HepG2 (cell line): ENCODE measurements around the gene RPGRIP1. TPM values are rescaled to one million over a fixed set of nuclear protein-coding genes. Genes with fewer than 3 reads are reported as not detected.
A peak's percentile ranks its signal among the peaks of the same experiment; 100 is the strongest.

ENCODE experiments used
- ATAC-seq: fragments of 200-7000 bp; cut with Tn5 transposase; 3 replicates; pipeline ENCODE4 v1.9.1; 2020; ENCODE audit warnings: mild to moderate bottlenecking, moderate library complexity
- BruUV-seq: library from RNA; stranded (reverse); fragments of 400-500 nt; replicated peaks from 2 replicates; lab custom pipeline; 2021; lab: Mats Ljungman, UMichigan
- CTCF ChIA-PET: fragments of 300-600 bp; formaldehyde crosslinking; extraction: SDS; loops from one replicate; lab custom pipeline; 2021; ENCODE audit warnings: low total read pairs, inconsistent platforms, low intra/inter-chr PET ratio; lab: Yijun Ruan, JAX
- POLR2A ChIA-PET: fragments of 350-600 bp; sonication (Branson Sonifier 250); formaldehyde crosslinking; loops from one replicate; lab custom pipeline; 2020; ENCODE audit warnings: antibody characterized with exemption, inconsistent platforms; lab: Yijun Ruan, JAX
- DNase-seq: peaks from one replicate; pipeline ENCODE4 v3.0.0-alpha.2; 2015; ENCODE audit warnings: low spot score
- FAIRE-seq: peaks from 3 replicates; lab custom pipeline; 2011; peaks lifted over from hg19 to GRCh38; lab: Jason Lieb, UNC
- H2AFZ ChIP-seq: one replicate; pipeline ENCODE4 v1.6.1; 2011; ENCODE audit warnings: low read length, inconsistent platforms
- H3K27ac ChIP-seq: fragments of 300-600 bp; 3 replicates; pipeline ENCODE4 v1.8.0; 2011; ENCODE audit warnings: mixed run types, mild to moderate bottlenecking, mixed read lengths, low read length, inconsistent platforms; ENCODE audit not compliant: insufficient read depth; ENCODE audit errors: extremely low read length
- H3K27me3 ChIP-seq, 2 experiments: fragments of 200-600 bp in 1 of 2; 2 replicates in 1 of 2; 3 replicates in 1 of 2; pipeline versions ENCODE4 v1.6.0 to v1.8.0; 2011; ENCODE audit warnings: low read length in 2 of 2, mild to moderate bottlenecking in 2 of 2, moderate library complexity in 2 of 2, inconsistent platforms in 1 of 2; ENCODE audit not compliant: insufficient read depth in 2 of 2, control insufficient read depth in 1 of 2
- H3K36me3 ChIP-seq, 2 experiments: fragments of 200-600 bp in 1 of 2; replicated peaks in 1 of 2; 2 replicates in 1 of 2; 3 replicates in 1 of 2; pipeline versions ENCODE4 v1.5.1 to v1.8.0; 2011; ENCODE audit warnings: low read length in 2 of 2, inconsistent platforms in 1 of 2; ENCODE audit not compliant: insufficient read depth in 2 of 2, control insufficient read depth in 1 of 2
- H3K4me1 ChIP-seq: 2 replicates; pipeline ENCODE4 v1.5.1; 2012; ENCODE audit warnings: low read length, inconsistent platforms; ENCODE audit not compliant: insufficient read depth
- H3K4me2 ChIP-seq: 2 replicates; pipeline ENCODE4 v1.6.0; 2011; ENCODE audit warnings: low read depth, low read length, inconsistent platforms
- H3K4me3 ChIP-seq, 3 experiments: fragments of 200-600 bp in 1 of 3; sonication (generic), shearing (Covaris generic) in 1 of 3; replicated peaks in 1 of 3; 2 replicates each; pipeline ENCODE4 v1.5.1; 2011 to 2016; ENCODE audit warnings: low read length in 3 of 3, inconsistent platforms in 2 of 3, low read depth in 2 of 3, mild to moderate bottlenecking in 2 of 3, control low read depth in 1 of 3, mixed read lengths in 1 of 3; ENCODE audit not compliant: insufficient read depth in 1 of 3
- H3K79me2 ChIP-seq: one replicate; pipeline ENCODE4 v1.6.1; 2011; ENCODE audit warnings: low read length, inconsistent platforms; ENCODE audit not compliant: insufficient read depth
- H3K9ac ChIP-seq: 2 replicates; pipeline ENCODE4 v1.6.0; 2011; ENCODE audit warnings: mild to moderate bottlenecking, low read depth, low read length, inconsistent platforms; ENCODE audit not compliant: insufficient read depth
- H3K9me3 ChIP-seq: 2 replicates; pipeline ENCODE4 v1.5.1; 2012; ENCODE audit warnings: mild to moderate bottlenecking, low read length
- H4K20me1 ChIP-seq: 2 replicates; pipeline ENCODE4 v1.6.0; 2011; ENCODE audit warnings: inconsistent platforms, mild to moderate bottlenecking, low read length, moderate library complexity; ENCODE audit not compliant: insufficient read depth
- AGO2 ChIP-seq: fragments of 200-400 bp; formaldehyde crosslinking; optimal IDR thresholded peaks from 2 replicates; pipeline ENCODE3; 2017; ENCODE audit warnings: mild to moderate bottlenecking, low read depth, low read length, moderate library complexity
- ATF7 ChIP-seq, 2 experiments: fragments of 450-650 bp in 1 of 2; sonication (generic) in 1 of 2; formaldehyde crosslinking in 1 of 2; IDR thresholded peaks; 2 replicates each; pipeline versions ENCODE4 v1.4.0 to v1.6.1; 2016 to 2020; ENCODE audit warnings: antibody characterized with exemption in 1 of 2, mild to moderate bottlenecking in 1 of 2, missing genetic modification reagents in 1 of 2
- CBX5 ChIP-seq: sonication (generic); formaldehyde crosslinking; IDR thresholded peaks from 2 replicates; pipeline ENCODE4 v1.4.0; 2020; ENCODE audit warnings: missing genetic modification reagents, borderline replicate concordance
- HES4 ChIP-seq: sonication (generic); formaldehyde crosslinking; IDR thresholded peaks from 2 replicates; pipeline ENCODE4 v1.9.0; 2021; ENCODE audit warnings: mild to moderate bottlenecking, missing genetic modification reagents, borderline replicate concordance
- HNRNPK ChIP-seq: fragments of 200-400 bp; formaldehyde crosslinking; IDR thresholded peaks from 2 replicates; pipeline ENCODE4 v1.6.1; 2018; ENCODE audit warnings: low read length, low read depth, moderate library complexity, mild to moderate bottlenecking; ENCODE audit not compliant: poor library complexity, severe bottlenecking
- MAFF ChIP-seq: IDR thresholded peaks from 2 replicates; pipeline ENCODE4 v1.6.1; 2011; ENCODE audit warnings: low read depth, low read length, improper control_type of control experiment
- MAFK ChIP-seq, 2 experiments: IDR thresholded peaks in 1 of 2; conservative IDR thresholded peaks in 1 of 2; 2 replicates each; pipeline ENCODE4 v1.6.1; 2011; ENCODE audit warnings: improper control_type of control experiment in 2 of 2, low read length in 2 of 2
- MED1 ChIP-seq: sonication (generic); formaldehyde crosslinking; IDR thresholded peaks from 2 replicates; pipeline ENCODE4 v1.4.0; 2020; ENCODE audit warnings: missing genetic modification reagents
- NCOA5 ChIP-seq: sonication (generic); formaldehyde crosslinking; IDR thresholded peaks from 2 replicates; pipeline ENCODE4 v1.4.0; 2020; ENCODE audit warnings: missing genetic modification reagents
- POLR2A ChIP-seq, 2 experiments: IDR thresholded peaks; 2 replicates each; pipeline ENCODE4 v1.6.1; 2011; ENCODE audit warnings: low read depth in 2 of 2, low read length in 2 of 2, mild to moderate bottlenecking in 1 of 2, moderate library complexity in 1 of 2; ENCODE audit not compliant: insufficient read depth in 1 of 2
- POLR2G ChIP-seq: fragments of 200-400 bp; formaldehyde crosslinking; IDR thresholded peaks from 2 replicates; pipeline ENCODE4 v1.6.1; 2018; ENCODE audit warnings: mild to moderate bottlenecking, low read depth, low read length, moderate library complexity
- RBFOX2 ChIP-seq: fragments of 200-400 bp; formaldehyde crosslinking; IDR thresholded peaks from 2 replicates; pipeline ENCODE4 v1.6.1; 2017; ENCODE audit warnings: low read depth, mild to moderate bottlenecking, low read length
- RBM22 ChIP-seq: fragments of 200-400 bp; formaldehyde crosslinking; optimal IDR thresholded peaks from 2 replicates; pipeline ENCODE3; 2017; ENCODE audit warnings: mild to moderate bottlenecking, low read length, moderate library complexity
- SOX13 ChIP-seq, 3 experiments: fragments of 450-650 bp in 1 of 3; sonication (generic) in 1 of 3; formaldehyde crosslinking in 1 of 3; IDR thresholded peaks in 2 of 3; conservative IDR thresholded peaks in 1 of 3; 2 replicates each; pipeline versions ENCODE4 v1.5.0 to v1.6.1; 2016 to 2020; ENCODE audit warnings: antibody characterized with exemption in 1 of 3, mild to moderate bottlenecking in 1 of 3, missing compliant biosample characterization in 1 of 3, missing genetic modification reagents in 1 of 3, moderate library complexity in 1 of 3
- SSRP1 ChIP-seq: IDR thresholded peaks from 2 replicates; pipeline ENCODE4 v1.6.1; 2016; ENCODE audit warnings: control low read depth
- TRIM24 ChIP-seq: sonication (generic); formaldehyde crosslinking; IDR thresholded peaks from 2 replicates; pipeline ENCODE4 v1.8.0; 2022; ENCODE audit warnings: mild to moderate bottlenecking, missing genetic modification reagents
- ZNF180 ChIP-seq: sonication (generic); formaldehyde crosslinking; IDR thresholded peaks from 2 replicates; pipeline ENCODE4 v1.4.0; 2020; ENCODE audit warnings: low read depth, missing genetic modification reagents, borderline replicate concordance
- ZNF33A ChIP-seq: sonication (generic); formaldehyde crosslinking; IDR thresholded peaks from 2 replicates; pipeline ENCODE4 v1.5.1; 2020; ENCODE audit warnings: missing genetic modification reagents, mild to moderate bottlenecking, moderate library complexity, borderline replicate concordance
- ZNF430 ChIP-seq: sonication (generic); formaldehyde crosslinking; IDR thresholded peaks from 2 replicates; pipeline ENCODE4 v1.9.0; 2021; ENCODE audit warnings: mild to moderate bottlenecking, missing genetic modification reagents
- ZNF777 ChIP-seq: sonication (generic); formaldehyde crosslinking; IDR thresholded peaks from 2 replicates; pipeline ENCODE4 v1.4.0; 2020; ENCODE audit warnings: missing genetic modification reagents
- WGBS: methylation state at CpG from one replicate; pipeline ENCODE4 v1.1.6; 2017; ENCODE audit warnings: low lambda C conversion rate; 5-methylcytosine and 5-hydroxymethylcytosine counted together
- in situ Hi-C: cut with HindIII; loops from 2 replicates; pipeline ENCODE4 v1.10.0; 2017; ENCODE audit warnings: low pct_unique_long_range_greater_than_20kb; ENCODE audit not compliant: extremely low pct_ligation_motif_present
- intact Hi-C: fragments of 100-400 bp; cut with micrococcal nuclease; formaldehyde crosslinking; loops from one replicate; pipeline ENCODE4 v1.10.0; 2022; ENCODE audit not compliant: unreplicated experiment
- polyA plus RNA-seq, 8 experiments: library from polyadenylated mRNA; depleted of rRNA in 3 of 8; stranded (reverse) in 7 of 8; unstranded in 1 of 8; fragments of >200 nt; fragmentation: Illumina TruSeq in 4 of 8; extraction: Trizol in 4 of 8; gene quantifications; 2 replicates each; pipeline versions ENCODE4 v1.2.1 to v1.2.3, GENCODE V29; 2011 to 2016; ENCODE audit warnings: low read depth in 4 of 8, missing spikeins in 1 of 8, mixed read lengths in 1 of 8; ENCODE audit not compliant: insufficient read depth in 1 of 8
- total RNA-seq, 5 experiments: library from RNA; depleted of rRNA; stranded (reverse); fragments of >200 nt; fragmentation: Illumina TruSeq; extraction: Trizol; gene quantifications; 2 replicates each; pipeline ENCODE4 v1.2.3, GENCODE V29; 2016; ENCODE audit warnings: low read depth in 1 of 5
- TF ChIP-seq, protein P1 (sequence below): fragments of 450-650 bp; IDR thresholded peaks from 2 replicates; pipeline ENCODE4 v1.6.1; 2017; ENCODE audit warnings: mild to moderate bottlenecking

RPGRIP1 gene
- total and polyA plus RNA-seq, 2 of the 13 experiments (the other 11 are each of a cell fraction or from before 2014, with no cell fraction given): 0.13 to 1.1 TPM

DNA sequence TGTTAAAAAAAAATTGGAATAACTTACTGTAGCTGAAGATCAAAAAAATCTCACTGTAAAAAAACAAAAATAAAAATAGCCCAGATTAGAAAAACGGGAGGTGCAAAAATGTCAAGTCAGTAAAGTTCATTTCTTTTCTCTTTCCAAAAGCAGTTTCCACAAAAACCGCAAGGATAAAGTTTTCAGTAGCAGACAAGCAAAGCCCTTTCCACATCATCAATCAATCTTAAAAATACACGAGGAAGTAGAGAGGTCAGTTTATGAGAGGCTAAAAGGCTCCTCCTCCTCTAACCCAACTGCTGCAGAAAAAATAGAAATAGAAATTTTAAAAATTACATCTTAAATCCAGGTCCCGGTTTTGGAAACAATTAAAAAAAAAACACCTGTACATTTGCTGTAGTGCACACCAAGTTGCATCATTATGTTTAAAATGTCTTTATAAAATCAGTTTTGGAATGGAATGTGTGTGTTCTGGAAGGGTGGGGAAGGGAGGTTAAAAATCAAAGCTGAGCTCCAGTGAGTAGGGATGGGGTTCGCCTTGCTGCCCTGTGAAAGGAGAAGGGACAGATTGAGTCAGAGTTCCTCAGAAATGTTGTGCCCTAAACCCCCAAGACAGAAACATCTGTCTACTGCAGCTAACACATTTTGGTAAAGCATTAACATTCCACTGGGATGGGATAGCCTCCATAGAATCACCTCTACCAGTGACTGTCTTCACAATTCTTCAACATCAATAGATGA, 16.4 kb upstream of the RPGRIP1 start:
- in situ Hi-C loops: no loop called here
- H3K27ac ChIP-seq: peak overlapping the region; percentile 19
- no TSS peak for BruUV-seq
- TF ChIP-seq HNRNPK (peak; percentile 33), SSRP1 (0 out of 2 replicates have a peak, but pooled peaks have one; percentile 1), AGO2 (peak; percentile 76), NCOA5 (CRISPR knock-in tag) (no peak), CBX5 (CRISPR knock-in tag) (0 out of 2 replicates have a peak, but pooled peaks have one; percentile 20), MAFF (peak; percentile 39; the same call in 1 of the 2 replicates), TRIM24 (CRISPR knock-in tag) (no peak), SOX13 (IDR thresholded peaks at IDR 0.05) (no peak), SOX13 (CRISPR knock-in tag; conservative IDR thresholded peaks at IDR 0.05 in 1 of 2, IDR thresholded peaks at IDR 0.05 in 1 of 2) (0 out of 4 replicates have a peak, but pooled peaks of 1 of the 2 experiments have one; percentile 16), ZNF33A (CRISPR knock-in tag) (peak; percentile 11; the same call in 1 of the 2 replicates), RBM22 (peak; percentile 97), POLR2A (IDR thresholded peaks at IDR 0.05; ENCODE audit: insufficient read depth in 1 of 2, low read depth in 2 of 2, low read length in 2 of 2) (peak in 1 of 2 experiments; percentile 70; a peak in 3 of 4 replicates), MAFK (conservative IDR thresholded peaks at IDR 0.05 in 1 of 2, IDR thresholded peaks at IDR 0.05 in 1 of 2; ENCODE audit: low read length in 2 of 2) (peak; percentile 55 to 57), POLR2G (peak; percentile 67), ATF7 (IDR thresholded peaks at IDR 0.05) (0 out of 2 replicates have a peak, but pooled peaks have one; percentile 4), ATF7 (CRISPR knock-in tag; IDR thresholded peaks at IDR 0.05) (no peak), RBFOX2 (peak; percentile 81), ZNF777 (CRISPR knock-in tag) (0 out of 2 replicates have a peak, but pooled peaks have one; percentile 33), MED1 (0 out of 2 replicates have a peak, but pooled peaks have one; percentile 25), HES4 (no peak), ZNF180 (CRISPR knock-in tag) (peak; percentile 43; the same call in 1 of the 2 replicates), ZNF430 (CRISPR knock-in tag) (no peak)
- TF ChIP-seq, protein P1, sequence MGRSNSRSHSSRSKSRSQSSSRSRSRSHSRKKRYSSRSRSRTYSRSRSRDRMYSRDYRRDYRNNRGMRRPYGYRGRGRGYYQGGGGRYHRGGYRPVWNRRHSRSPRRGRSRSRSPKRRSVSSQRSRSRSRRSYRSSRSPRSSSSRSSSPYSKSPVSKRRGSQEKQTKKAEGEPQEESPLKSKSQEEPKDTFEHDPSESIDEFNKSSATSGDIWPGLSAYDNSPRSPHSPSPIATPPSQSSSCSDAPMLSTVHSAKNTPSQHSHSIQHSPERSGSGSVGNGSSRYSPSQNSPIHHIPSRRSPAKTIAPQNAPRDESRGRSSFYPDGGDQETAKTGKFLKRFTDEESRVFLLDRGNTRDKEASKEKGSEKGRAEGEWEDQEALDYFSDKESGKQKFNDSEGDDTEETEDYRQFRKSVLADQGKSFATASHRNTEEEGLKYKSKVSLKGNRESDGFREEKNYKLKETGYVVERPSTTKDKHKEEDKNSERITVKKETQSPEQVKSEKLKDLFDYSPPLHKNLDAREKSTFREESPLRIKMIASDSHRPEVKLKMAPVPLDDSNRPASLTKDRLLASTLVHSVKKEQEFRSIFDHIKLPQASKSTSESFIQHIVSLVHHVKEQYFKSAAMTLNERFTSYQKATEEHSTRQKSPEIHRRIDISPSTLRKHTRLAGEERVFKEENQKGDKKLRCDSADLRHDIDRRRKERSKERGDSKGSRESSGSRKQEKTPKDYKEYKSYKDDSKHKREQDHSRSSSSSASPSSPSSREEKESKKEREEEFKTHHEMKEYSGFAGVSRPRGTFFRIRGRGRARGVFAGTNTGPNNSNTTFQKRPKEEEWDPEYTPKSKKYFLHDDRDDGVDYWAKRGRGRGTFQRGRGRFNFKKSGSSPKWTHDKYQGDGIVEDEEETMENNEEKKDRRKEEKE: no peak

More for the DNA sequence above, 16.4 kb upstream of the RPGRIP1 start:
- no peak overlapping the region for H2AFZ ChIP-seq
- ATAC-seq (peak; percentile 7), FAIRE-seq (no peak), DNase-seq (no peak)
- H3K9ac ChIP-seq: 0 out of 2 replicates have a peak overlapping the region, but pooled peaks have one; percentile 1
- H3K27me3 ChIP-seq: no peaks in the 10 kb centered on the region; a peak in 2 of 5 replicates
- 65% methylated on average over 5 of the region's 5 CpGs for WGBS
- H3K4me1 ChIP-seq: peaks cover 80% of the 10 kb centered on the region
- peak overlapping the region; percentile 88 for H3K4me2 ChIP-seq
- peak overlapping the region in 1 of 3 experiments; percentile 22; a peak in 1 of 6 replicates for H3K4me3 ChIP-seq
- intact Hi-C loops: no loop called here
- no peaks in the 10 kb centered on the region for H3K9me3 ChIP-seq
- POLR2A ChIA-PET: interaction anchor here (0.7 to 6.0 kb wide), 4 partner anchors 7 to 48 kb away, joined by 3 to 68 read pairs (median 14); no protein-coding TSS in a partner anchor
- peaks cover 97% of the 10 kb centered on the region for H4K20me1 ChIP-seq
- CTCF ChIA-PET: no interaction called here
- H3K79me2 ChIP-seq: peaks cover 98% of the 10 kb centered on the region
- peaks cover 21 to 77% of the 10 kb centered on the region in 2 experiments for H3K36me3 ChIP-seq
